Right hindlimb (tissue), 1 donor: ENCODE data around the gene GRIN2D.

Source experiments
- DNase-seq: peaks from one replicate; pipeline ENCODE4 v3.0.0-alpha.2; 2018

The GRIN2D gene

DNA sequence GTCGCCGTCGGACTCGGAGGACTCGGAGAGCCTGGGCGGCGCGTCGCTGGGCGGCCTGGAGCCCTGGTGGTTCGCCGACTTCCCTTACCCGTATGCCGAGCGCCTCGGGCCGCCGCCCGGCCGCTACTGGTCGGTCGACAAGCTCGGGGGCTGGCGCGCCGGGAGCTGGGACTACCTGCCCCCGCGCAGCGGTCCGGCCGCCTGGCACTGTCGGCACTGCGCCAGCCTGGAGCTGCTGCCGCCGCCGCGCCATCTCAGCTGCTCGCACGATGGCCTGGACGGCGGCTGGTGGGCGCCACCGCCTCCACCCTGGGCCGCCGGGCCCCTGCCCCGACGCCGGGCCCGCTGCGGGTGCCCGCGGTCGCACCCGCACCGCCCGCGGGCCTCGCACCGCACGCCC, 49.8 kb downstream of the GRIN2D start:
- no peak for DNase-seq
